ENCODE results near the gene HSPB8. TPM values are rescaled to one million over a fixed set of nuclear protein-coding genes. Genes with fewer than 3 reads are reported as not detected.

HSPB8 gene
- total and polyA plus RNA-seq, 2 of the 8 experiments (the other 6 are each of a cell fraction or from before 2014, with no cell fraction given): 11.7 to 28.2 TPM

DNA sequence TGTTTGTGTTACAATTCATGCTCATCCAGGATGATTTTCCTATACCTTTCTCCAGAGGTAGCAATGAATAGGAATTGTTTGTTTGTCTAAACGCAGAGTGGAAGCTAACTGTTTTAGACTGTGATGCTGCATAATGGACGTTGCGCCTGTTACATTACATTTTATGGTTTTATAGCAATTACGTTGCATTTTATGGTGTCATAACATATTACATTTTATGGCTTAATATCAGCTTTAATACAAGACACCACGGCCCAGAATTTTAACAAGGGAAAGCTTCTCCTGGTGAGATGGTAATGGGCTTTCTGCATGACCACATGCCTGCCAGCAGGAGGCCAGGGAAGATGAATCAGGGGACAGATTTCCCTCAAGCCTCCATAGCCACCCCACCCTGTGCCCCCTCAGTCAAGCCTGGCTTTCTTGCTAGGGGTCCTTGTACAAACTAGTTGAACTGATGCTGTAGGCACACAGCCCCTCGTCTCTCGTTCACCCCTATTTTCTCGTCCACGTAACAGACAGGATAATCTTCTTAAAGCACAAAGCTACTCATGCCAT lies 56.5 kb downstream of the HSPB8 start:
- H3K27me3 ChIP-seq (replicated peaks in 1 of 4; ENCODE audit: control insufficient read depth in 3 of 4, extremely low read depth in 1 of 4, insufficient read depth in 3 of 4, low read length in 3 of 4): no peaks in the 10 kb centered on the region; a peak in 1 of 7 replicates
- H2BK5ac ChIP-seq (ENCODE audit: low read depth, low read length): peak overlapping the region; percentile 71; the same call in 1 of the 2 replicates
- H3K79me2 ChIP-seq (ENCODE audit: control insufficient read depth in 1 of 2, insufficient read depth in 2 of 2, low read length in 2 of 2): no peaks in the 10 kb centered on the region
- FAIRE-seq (peak; percentile 93), DNase-seq (ENCODE audit: low read depth in 1 of 2, low spot score in 2 of 2) (no peak)
- no peaks in the 10 kb centered on the region for H3K9me3 ChIP-seq (ENCODE audit: insufficient read depth in 2 of 2, low read depth in 1 of 2, low read length in 1 of 2)
- H3K4me1 ChIP-seq (replicated peaks in 1 of 4; ENCODE audit: control insufficient read depth in 3 of 4, insufficient read depth in 4 of 4, low read length in 3 of 4): peaks cover 10 to 28% (median 25%) of the 10 kb centered on the region in 4 experiments; a peak in 6 of 7 replicates
- H3K23me2 ChIP-seq (ENCODE audit: low read depth, low read length): no peaks in the 10 kb centered on the region; the same call in 1 of the 2 replicates
- no peak overlapping the region for H3K4ac ChIP-seq (replicated peaks; ENCODE audit: insufficient read length, low read depth, low read length)
- CTCF ChIA-PET (ENCODE audit: partially characterized antibody): interaction anchor here (0.6 to 3.5 kb wide), 29 partner anchors 8 to 378 kb away, joined by 3 to 19 read pairs (median 4); partner anchors contain the start of gene HSPB8
- POLR2A ChIA-PET (ENCODE audit: partially characterized antibody): no interaction called here
- H4K5ac ChIP-seq (ENCODE audit: insufficient read length, low read depth, low read length): no peak overlapping the region
- peak overlapping the region; percentile 29 for H4K91ac ChIP-seq (replicated peaks; ENCODE audit: insufficient read length, low read length)
- peak overlapping the region; percentile 87; the same call in 1 of the 2 replicates for H2AK5ac ChIP-seq (ENCODE audit: low read depth, low read length)
- peak overlapping the region; percentile 98 for H2BK12ac ChIP-seq (ENCODE audit: low read depth, low read length)
- peak overlapping the region; percentile 5; the same call in 1 of the 2 replicates for H3K27ac ChIP-seq (ENCODE audit: low read depth, low read length)
- H4K20me1 ChIP-seq (replicated peaks in 1 of 2; ENCODE audit: control insufficient read depth in 1 of 2, insufficient read depth in 2 of 2, low read length in 2 of 2): no peaks in the 10 kb centered on the region
- H2BK120ac ChIP-seq (replicated peaks; ENCODE audit: low read depth, low read length): peak overlapping the region; percentile 31
- H3K4me2 ChIP-seq (ENCODE audit: insufficient read depth in 1 of 2, low read depth in 2 of 2, low read length in 2 of 2): peak overlapping the region; percentile 4 to 15; a peak in 2 of 4 replicates
- H2BK15ac ChIP-seq (ENCODE audit: low read length): 0 out of 2 replicates have a peak overlapping the region, but pooled peaks have one; percentile 20
- H3K9ac ChIP-seq (replicated peaks in 1 of 4; ENCODE audit: extremely low read depth in 1 of 4, low read depth in 3 of 4, low read length in 3 of 4): no peak overlapping the region; a peak in 1 of 7 replicates
- peak overlapping the region; percentile 60 for H3K18ac ChIP-seq (ENCODE audit: extremely low read depth, low read length)
- 72% methylated on average over 9 of the region's 9 CpGs; no CpG with 5 or more reads in 1 of the 2 experiments for WGBS, 2 experiments (ENCODE audit: extremely low coverage in 1 of 2, insufficient coverage in 1 of 2, insufficient read length in 1 of 2, insufficient replicate concordance in 2 of 2, low coverage in 1 of 2, low lambda C conversion rate in 2 of 2, missing lambda C conversion rate in 1 of 2)
- H3K14ac ChIP-seq (ENCODE audit: insufficient read length): no peak overlapping the region
- H3K4me3 ChIP-seq (ENCODE audit: extremely low read depth in 1 of 4, insufficient read depth in 2 of 4, low read depth in 3 of 4, low read length in 4 of 4): no peak overlapping the region
- 0 out of 2 replicates have a peak overlapping the region, but pooled peaks have one; percentile 88 for H2AFZ ChIP-seq (ENCODE audit: low read length)
- H3K36me3 ChIP-seq (ENCODE audit: control insufficient read depth in 2 of 4, insufficient read depth in 4 of 4, low read length in 3 of 4): no peaks in the 10 kb centered on the region
- no peak overlapping the region for H4K8ac ChIP-seq (ENCODE audit: extremely low read depth, insufficient read depth, low read length)
- TF ChIP-seq SAP30 (IDR thresholded peaks at IDR 0.05; ENCODE audit: insufficient read depth, insufficient replicate concordance, low read length) (no peak), CTCF (IDR thresholded peaks at IDR 0.05; ENCODE audit: control extremely low read depth in 1 of 3, insufficient read depth in 1 of 3, low read depth in 1 of 3, low read length in 3 of 3) (peak; percentile 28 to 68 (median 58)), TEAD4 (IDR thresholded peaks at IDR 0.05; ENCODE audit: low read depth, low read length) (peak; percentile 96), RAD21 (IDR thresholded peaks at IDR 0.05 in 1 of 2, conservative IDR thresholded peaks at IDR 0.05 in 1 of 2; ENCODE audit: low read depth in 2 of 2, low read length in 2 of 2) (peak; percentile 26 to 38; a peak in 2 of 4 replicates)
- no peak overlapping the region for H3K56ac ChIP-seq (replicated peaks; ENCODE audit: insufficient read length, low read depth, low read length)
- no peaks in the 10 kb centered on the region for H3K79me1 ChIP-seq (ENCODE audit: low read depth, low read length)
- no peak overlapping the region for H3K23ac ChIP-seq (ENCODE audit: insufficient read length)
- H2BK20ac ChIP-seq (ENCODE audit: low read length): peak overlapping the region; percentile 93

Data from H1 (cell line).